Measurements from ENCODE around the gene BICC1. TPM values are rescaled to one million over a fixed set of nuclear protein-coding genes. Genes with fewer than 3 reads are reported as not detected.

The BICC1 gene
- total RNA-seq, 1 donor from 2014 or later: 2.4 TPM

- Mint-ChIP-seq H3K27ac (ENCODE audit: unreplicated experiment) (no peak overlapping the region), H3K4me3 (no peak overlapping the region), H3K9me3 (no peaks in the 10 kb centered on the region), H3K36me3 (ENCODE audit: low read depth) (no peaks in the 10 kb centered on the region), H3K4me1 (no peaks in the 10 kb centered on the region), H3K27me3 (ENCODE audit: low read depth) (no peaks in the 10 kb centered on the region)
- TF ChIP-seq, protein P1, sequence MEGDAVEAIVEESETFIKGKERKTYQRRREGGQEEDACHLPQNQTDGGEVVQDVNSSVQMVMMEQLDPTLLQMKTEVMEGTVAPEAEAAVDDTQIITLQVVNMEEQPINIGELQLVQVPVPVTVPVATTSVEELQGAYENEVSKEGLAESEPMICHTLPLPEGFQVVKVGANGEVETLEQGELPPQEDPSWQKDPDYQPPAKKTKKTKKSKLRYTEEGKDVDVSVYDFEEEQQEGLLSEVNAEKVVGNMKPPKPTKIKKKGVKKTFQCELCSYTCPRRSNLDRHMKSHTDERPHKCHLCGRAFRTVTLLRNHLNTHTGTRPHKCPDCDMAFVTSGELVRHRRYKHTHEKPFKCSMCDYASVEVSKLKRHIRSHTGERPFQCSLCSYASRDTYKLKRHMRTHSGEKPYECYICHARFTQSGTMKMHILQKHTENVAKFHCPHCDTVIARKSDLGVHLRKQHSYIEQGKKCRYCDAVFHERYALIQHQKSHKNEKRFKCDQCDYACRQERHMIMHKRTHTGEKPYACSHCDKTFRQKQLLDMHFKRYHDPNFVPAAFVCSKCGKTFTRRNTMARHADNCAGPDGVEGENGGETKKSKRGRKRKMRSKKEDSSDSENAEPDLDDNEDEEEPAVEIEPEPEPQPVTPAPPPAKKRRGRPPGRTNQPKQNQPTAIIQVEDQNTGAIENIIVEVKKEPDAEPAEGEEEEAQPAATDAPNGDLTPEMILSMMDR (conservative IDR thresholded peaks at IDR 0.05): no peak
- no peak for DNase-seq (ENCODE audit: low read depth, low spot score)
Measured at GRCh38 chr10:58545427-58545826, 32.8 kb downstream of the BICC1 start.

DNA sequence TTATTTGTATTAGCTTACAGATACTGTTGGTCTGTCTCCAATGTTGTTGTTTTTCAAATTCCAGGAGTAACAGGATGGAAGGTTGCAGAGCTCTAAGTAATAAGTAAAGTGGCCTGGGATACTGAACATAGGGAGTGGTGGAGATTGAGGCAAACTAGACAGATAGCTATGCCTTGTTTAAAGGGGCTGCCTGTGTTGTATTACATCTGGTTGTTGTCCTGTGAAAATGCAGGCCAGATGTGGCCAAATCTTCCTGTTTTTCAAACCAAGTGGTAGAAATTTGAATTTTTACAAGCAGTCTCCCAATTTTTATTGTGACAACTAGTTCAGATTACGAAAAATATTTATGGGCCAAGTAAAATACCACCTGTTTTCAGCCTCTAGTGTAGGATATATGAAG, 33.5 kb downstream of the BICC1 start:
- no peak overlapping the region for H3K4me3 Mint-ChIP-seq
- no peak overlapping the region for H3K27ac Mint-ChIP-seq (ENCODE audit: unreplicated experiment)
- no peaks in the 10 kb centered on the region for H3K9me3 Mint-ChIP-seq
- TF ChIP-seq, protein P1 (conservative IDR thresholded peaks at IDR 0.05): no peak
- DNase-seq (ENCODE audit: low read depth, low spot score): no peak
- no peaks in the 10 kb centered on the region for H3K27me3 Mint-ChIP-seq (ENCODE audit: low read depth)
- no peaks in the 10 kb centered on the region for H3K4me1 Mint-ChIP-seq
- H3K36me3 Mint-ChIP-seq (ENCODE audit: low read depth): no peaks in the 10 kb centered on the region

DNA sequence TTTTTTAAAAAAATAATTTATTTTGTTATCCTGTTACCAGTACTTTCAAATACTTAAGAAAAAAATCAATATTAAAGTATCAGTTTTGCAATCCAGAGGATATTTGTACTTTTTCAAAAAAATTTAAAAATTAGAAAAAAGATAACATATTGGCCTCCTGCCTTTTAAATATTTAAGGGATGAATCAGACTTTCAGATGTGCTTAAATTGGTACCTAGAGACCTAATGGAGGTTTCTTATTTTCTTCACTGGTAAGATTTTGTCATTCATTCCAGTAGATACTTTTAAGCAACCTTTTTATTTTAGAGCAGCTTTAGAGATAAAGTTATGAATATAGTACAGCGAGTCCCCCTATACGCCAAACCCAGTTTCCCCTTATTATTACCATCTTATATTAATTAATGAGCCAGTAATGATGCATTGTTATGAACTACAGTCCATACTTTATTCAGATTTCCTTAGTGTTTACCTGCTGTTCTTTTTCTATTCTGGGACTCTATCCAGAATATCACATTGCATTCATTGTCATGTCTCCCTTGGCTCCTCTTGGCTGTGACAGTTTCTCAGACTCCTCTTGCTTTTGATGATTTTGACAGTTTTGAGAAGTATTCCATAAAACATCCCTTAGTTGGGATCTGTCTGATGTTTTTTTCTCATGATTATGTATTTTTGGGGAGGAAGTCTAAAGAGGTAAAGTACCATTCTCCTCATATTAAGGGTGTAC, 34.2 kb downstream of the BICC1 start:
- Mint-ChIP-seq H3K36me3 (ENCODE audit: low read depth) (no peaks in the 10 kb centered on the region), H3K27me3 (ENCODE audit: low read depth) (no peaks in the 10 kb centered on the region)

GRCh38 chr10:58547963-58548362, 35.3 kb downstream of the BICC1 start:
- Mint-ChIP-seq H3K36me3 (ENCODE audit: low read depth) (no peaks in the 10 kb centered on the region), H3K4me1 (no peaks in the 10 kb centered on the region), H3K27me3 (ENCODE audit: low read depth) (no peaks in the 10 kb centered on the region), H3K4me3 (no peak overlapping the region), H3K9me3 (no peaks in the 10 kb centered on the region), H3K27ac (ENCODE audit: unreplicated experiment) (no peak overlapping the region)
- no peak for DNase-seq (ENCODE audit: low read depth, low spot score)
- TF ChIP-seq, protein P1 (conservative IDR thresholded peaks at IDR 0.05): no peak

More for the DNA sequence above, 34.2 kb downstream of the BICC1 start:
- Mint-ChIP-seq H3K27ac (ENCODE audit: unreplicated experiment) (no peak overlapping the region), H3K4me1 (no peaks in the 10 kb centered on the region), H3K9me3 (no peaks in the 10 kb centered on the region), H3K4me3 (no peak overlapping the region)
- DNase-seq (ENCODE audit: low read depth, low spot score): no peak
- TF ChIP-seq, protein P1 (conservative IDR thresholded peaks at IDR 0.05): no peak

DNA sequence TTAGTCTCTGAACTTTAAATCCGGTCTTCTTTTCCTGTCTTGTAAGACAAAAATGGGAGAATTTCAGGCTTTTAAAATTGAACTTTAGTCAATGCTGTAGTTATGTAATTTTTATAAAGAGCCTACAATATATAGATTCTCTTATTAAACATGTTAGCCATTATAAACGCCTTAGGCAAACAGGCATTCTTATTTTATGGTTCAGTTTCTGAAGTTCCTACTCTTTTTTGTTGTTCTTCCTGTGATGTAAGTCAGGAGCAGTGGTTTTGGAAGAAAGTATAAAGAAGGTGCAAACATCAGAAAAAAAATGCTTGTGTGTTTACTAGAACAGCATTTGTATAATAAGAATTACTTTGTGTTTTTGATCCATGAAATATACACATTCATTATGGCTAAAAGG, 41.6 kb downstream of the BICC1 start:
- peaks cover 7% of the 10 kb centered on the region for H3K36me3 Mint-ChIP-seq (ENCODE audit: low read depth)
- H3K27ac Mint-ChIP-seq (ENCODE audit: unreplicated experiment): no peak overlapping the region
- H3K9me3 Mint-ChIP-seq: peaks cover 12% of the 10 kb centered on the region
- H3K4me1 Mint-ChIP-seq: no peaks in the 10 kb centered on the region
- no peaks in the 10 kb centered on the region for H3K27me3 Mint-ChIP-seq (ENCODE audit: low read depth)
- TF ChIP-seq, protein P1 (conservative IDR thresholded peaks at IDR 0.05): no peak
- no peak for DNase-seq (ENCODE audit: low read depth, low spot score)
- H3K4me3 Mint-ChIP-seq: no peak overlapping the region

Data from neural crest cell (in vitro differentiated cells).